B cell (primary cell): ENCODE data around the gene KCNJ1. TPM values are rescaled to one million over a fixed set of nuclear protein-coding genes. Genes with fewer than 3 reads are reported as not detected.

Experiments
- ATAC-seq: fragments of 200-7000 bp; cut with Tn5 transposase; one replicate; pipeline ENCODE4 v1.10.0; 2021; ENCODE audit warnings: low read depth, mild to moderate bottlenecking, moderate number of reproducible peaks, moderate library complexity
- CTCF ChIA-PET: fragments of 350-600 bp; sonication (Branson Sonifier 250); formaldehyde crosslinking; loops from one replicate; lab custom pipeline; 2021; ENCODE audit warnings: antibody characterized with exemption, inconsistent platforms; lab: Charles Lee
- POLR2A ChIA-PET: fragments of 350-600 bp; sonication (Branson Sonifier 250); formaldehyde crosslinking; loops from one replicate; lab custom pipeline; 2021; ENCODE audit warnings: antibody characterized with exemption; lab: Charles Lee
- DNase-seq: peaks from one replicate; pipeline ENCODE4 v3.0.0; 2013
- H2AFZ ChIP-seq: 2 replicates; pipeline ENCODE4 v1.6.1; 2012; ENCODE audit warnings: mild to moderate bottlenecking, low read depth, low read length; ENCODE audit not compliant: insufficient read depth, poor library complexity, severe bottlenecking
- H3K27ac ChIP-seq, 2 donors: 1 replicate in 1 of 2; 2 replicates in 1 of 2; pipeline ENCODE4 v1.5.1; 2012 to 2013; ENCODE audit warnings: low read length in 2 of 2, mild to moderate bottlenecking in 2 of 2, moderate library complexity in 1 of 2
- H3K27me3 ChIP-seq, 4 experiments: fragments of 200-600 bp in 1 of 4; sonication (generic) in 1 of 4; replicated peaks in 1 of 4; 1 replicate in 2 of 4; 2 replicates in 2 of 4; pipeline versions ENCODE4 v1.6.1 to v1.7.0; 2013 to 2016; ENCODE audit warnings: low read length in 3 of 4, mild to moderate bottlenecking in 2 of 4, mixed read lengths in 1 of 4, moderate library complexity in 1 of 4; ENCODE audit not compliant: insufficient read depth in 4 of 4, control insufficient read depth in 3 of 4; ENCODE audit errors: control extremely low read depth in 1 of 4
- H3K36me3 ChIP-seq, 2 experiments: replicated peaks in 1 of 2; 1 replicate in 1 of 2; 2 replicates in 1 of 2; pipeline versions ENCODE4 v1.6.1 to v1.7.1; 2013; ENCODE audit warnings: low read length in 1 of 2; ENCODE audit not compliant: insufficient read depth in 2 of 2, control insufficient read depth in 1 of 2; ENCODE audit errors: control extremely low read depth in 1 of 2, extremely low read depth in 1 of 2
- H3K4me1 ChIP-seq, 2 donors: fragments of 200-600 bp in 1 of 2; sonication (generic) in 1 of 2; 1 replicate in 1 of 2; 2 replicates in 1 of 2; pipeline versions ENCODE4 v1.5.1 to v1.6.1; 2013 to 2017; ENCODE audit warnings: low read length in 2 of 2; ENCODE audit not compliant: control insufficient read depth in 2 of 2, insufficient read depth in 2 of 2
- H3K4me2 ChIP-seq: replicated peaks from 2 replicates; pipeline ENCODE3; 2012; ENCODE audit warnings: mild to moderate bottlenecking, low read depth, low read length; ENCODE audit not compliant: poor library complexity, severe bottlenecking
- H3K4me3 ChIP-seq, 5 experiments: fragments of 200-600 bp in 1 of 5; sonication (generic) in 1 of 5; 1 replicate in 3 of 5; 2 replicates in 2 of 5; pipeline versions ENCODE4 v1.5.1 to v1.7.0; 2011 to 2016; ENCODE audit warnings: low read length in 4 of 5, mild to moderate bottlenecking in 4 of 5, low read depth in 2 of 5, control low read depth in 1 of 5, moderate library complexity in 1 of 5; ENCODE audit not compliant: insufficient read depth in 1 of 5; ENCODE audit errors: control extremely low read depth in 1 of 5, extremely low read depth in 1 of 5
- H3K79me2 ChIP-seq: fragments of 200-600 bp; sonication (generic); one replicate; pipeline ENCODE4 v1.6.0; 2016; ENCODE audit warnings: low read length; ENCODE audit not compliant: control insufficient read depth, insufficient read depth
- H3K9ac ChIP-seq: fragments of 200-600 bp; sonication (generic); 2 replicates; pipeline ENCODE4 v1.6.1; 2017; ENCODE audit warnings: mild to moderate bottlenecking, low read length, moderate library complexity
- H3K9me3 ChIP-seq, 3 donors: one replicate each; pipeline versions ENCODE4 v1.6.1 to v1.7.1; 2013; ENCODE audit warnings: low read length in 2 of 3; ENCODE audit not compliant: control insufficient read depth in 2 of 3, insufficient read depth in 1 of 3; ENCODE audit errors: control extremely low read depth in 1 of 3
- H4K20me1 ChIP-seq: 2 replicates; pipeline ENCODE4 v1.6.0; 2012; ENCODE audit warnings: mild to moderate bottlenecking, low read length; ENCODE audit not compliant: insufficient read depth, control insufficient read depth, poor library complexity, severe bottlenecking
- H3K27ac Mint-ChIP-seq: one replicate; pipeline ENCODE4 v1.8.0; 2021; ENCODE audit warnings: mixed read lengths
- H3K27me3 Mint-ChIP-seq: one replicate; pipeline ENCODE4 v1.8.0; 2021; ENCODE audit warnings: mixed read lengths
- H3K4me1 Mint-ChIP-seq: one replicate; pipeline ENCODE4 v1.8.0; 2021; ENCODE audit warnings: mixed read lengths
- H3K4me3 Mint-ChIP-seq: one replicate; pipeline ENCODE4 v1.8.0; 2021; ENCODE audit warnings: mixed read lengths
- H3K9me3 Mint-ChIP-seq: one replicate; pipeline ENCODE4 v1.8.0; 2022; ENCODE audit warnings: mixed read lengths; ENCODE audit not compliant: insufficient read depth
- CTCF ChIP-seq: fragments of 200-600 bp; IDR thresholded peaks from one replicate; pipeline ENCODE4 v1.8.0; 2022; ENCODE audit warnings: antibody characterized with exemption, mild to moderate bottlenecking
- EZH2 ChIP-seq: IDR thresholded peaks from 2 replicates; pipeline ENCODE4 v1.6.1; 2012; ENCODE audit warnings: borderline replicate concordance, low read depth, mild to moderate bottlenecking, moderate library complexity, low read length; ENCODE audit not compliant: insufficient read depth, poor library complexity, severe bottlenecking
- WGBS: methylation state at CpG from one replicate; pipeline ENCODE4 v1.1.5; 2013; ENCODE audit warnings: missing lambda C conversion rate; ENCODE audit not compliant: insufficient coverage; 5-methylcytosine and 5-hydroxymethylcytosine counted together
- intact Hi-C: fragments of 100-400 bp; cut with micrococcal nuclease; formaldehyde crosslinking; loops from one replicate; pipeline ENCODE4 v1.10.0; 2022
- polyA plus RNA-seq: library from polyadenylated mRNA; depleted of rRNA; stranded (reverse); fragments of >200 nt; gene quantifications from 2 replicates; pipeline ENCODE4 v1.2.3, GENCODE V29; 2012
- total RNA-seq, 2 donors: library from RNA; stranded (reverse); fragments of 120-200 nt in 1 of 2; gene quantifications; 1 replicate in 1 of 2; 2 replicates in 1 of 2; pipeline versions ENCODE4 v1.2.3 to v1.2.4, GENCODE V29; 2013 to 2022

KCNJ1 gene
- total and polyA plus RNA-seq, 2 donors (not counting 1 experiment from before 2014, with no cell fraction given): not detected

DNA sequence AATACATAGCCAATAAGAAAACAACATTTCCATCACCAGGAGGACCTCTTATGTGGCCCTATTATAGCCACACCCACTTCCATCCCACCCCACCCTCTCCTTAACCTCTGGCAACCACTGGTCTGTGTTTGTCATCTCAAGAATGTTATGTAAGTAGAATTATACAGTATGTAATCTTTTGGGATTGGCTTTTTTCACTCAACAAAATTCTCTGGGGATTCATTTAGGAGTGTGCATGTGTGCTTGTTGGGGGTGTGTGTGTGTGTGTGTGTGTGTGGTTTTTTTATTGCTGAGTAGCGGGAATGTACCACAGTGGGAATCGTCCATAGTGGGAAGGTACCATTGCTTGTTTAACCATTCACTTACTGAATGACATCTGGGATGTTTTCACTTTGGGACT is 29.3 kb upstream of the KCNJ1 start:
- WGBS: 69% methylated on average over 2 of the region's 2 CpGs
- Mint-ChIP-seq H3K4me1 (peaks cover 22% of the 10 kb centered on the region), H3K27ac (no peak overlapping the region), H3K9me3 (no peaks in the 10 kb centered on the region), H3K4me3 (no peak overlapping the region), H3K27me3 (peaks cover 78% of the 10 kb centered on the region)
- H3K4me2 ChIP-seq: no peak overlapping the region
- TF ChIP-seq CTCF (no peak), EZH2 (no peak)
- no peak overlapping the region for H3K4me3 ChIP-seq
- H3K36me3 ChIP-seq: no peaks in the 10 kb centered on the region
- peaks cover 0 to 77% (median 58%) of the 10 kb centered on the region in 4 experiments for H3K27me3 ChIP-seq
- H4K20me1 ChIP-seq: no peaks in the 10 kb centered on the region
- DNase-seq: no peak
- ChIA-PET CTCF (no interaction called here), POLR2A (no interaction called here)
- H3K27ac ChIP-seq: no peak overlapping the region
- H3K9ac ChIP-seq: no peak overlapping the region
- no peak for ATAC-seq
- intact Hi-C loops: no loop called here
- no peak overlapping the region for H2AFZ ChIP-seq
- H3K79me2 ChIP-seq: no peaks in the 10 kb centered on the region
- H3K9me3 ChIP-seq: peaks cover 0 to 6% (median 0%) of the 10 kb centered on the region in 3 donors
- H3K4me1 ChIP-seq: peaks cover 17 to 20% of the 10 kb centered on the region in 2 donors

- POLR2A ChIA-PET: no interaction called here
Measured at GRCh38 chr11:128895526-128895925, 28.4 kb upstream of the KCNJ1 start.

More at GRCh38 chr11:128895526-128895925, 28.4 kb upstream of the KCNJ1 start:
- H3K79me2 ChIP-seq: no peaks in the 10 kb centered on the region
- peaks cover 23 to 26% of the 10 kb centered on the region in 2 donors for H3K4me1 ChIP-seq
- CTCF ChIA-PET: no interaction called here
- no peaks in the 10 kb centered on the region for H4K20me1 ChIP-seq
- DNase-seq (no peak), ATAC-seq (no peak)
- no peak overlapping the region for H3K4me3 Mint-ChIP-seq
- peaks cover 0 to 76% (median 56%) of the 10 kb centered on the region in 4 experiments for H3K27me3 ChIP-seq
- H3K36me3 ChIP-seq: no peaks in the 10 kb centered on the region
- 96% methylated on average over 9 of the region's 9 CpGs for WGBS
- peaks cover 0 to 7% (median 0%) of the 10 kb centered on the region in 3 donors for H3K9me3 ChIP-seq
- intact Hi-C loops: no loop called here
- no peak overlapping the region for H3K27ac ChIP-seq
- H3K4me2 ChIP-seq: no peak overlapping the region
- peaks cover 26% of the 10 kb centered on the region for H3K4me1 Mint-ChIP-seq
- TF ChIP-seq EZH2: no peak
- TF ChIP-seq CTCF: no peak
- H2AFZ ChIP-seq: no peak overlapping the region
- H3K4me3 ChIP-seq: no peak overlapping the region
- no peaks in the 10 kb centered on the region for H3K9me3 Mint-ChIP-seq
- no peak overlapping the region for H3K27ac Mint-ChIP-seq
- peaks cover 78% of the 10 kb centered on the region for H3K27me3 Mint-ChIP-seq
- H3K9ac ChIP-seq: no peak overlapping the region
